ENCODE data around the gene NNAT. TPM values are rescaled to one million over a fixed set of nuclear protein-coding genes. Genes with fewer than 3 reads are reported as not detected.
A peak's percentile ranks its signal among the peaks of the same experiment; 100 is the strongest.
"Not testable (repeated sequence)": the region's sequence is repeated elsewhere in the genome, so short reads cannot be mapped to it uniquely, and the experiment has no call there.

Gene NNAT, protein sequence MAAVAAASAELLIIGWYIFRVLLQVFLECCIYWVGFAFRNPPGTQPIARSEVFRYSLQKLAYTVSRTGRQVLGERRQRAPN
- 41.0 and 65.2 TPM in 2 replicates for total RNA-seq

GRCh38 chr20:37521061-37521771, at the start of gene NNAT:
NNAT (plus strand) TSS chr20:37521250; CDS start chr20:37521332, 82 bp downstream.
- TF ChIP-seq, protein P1, sequence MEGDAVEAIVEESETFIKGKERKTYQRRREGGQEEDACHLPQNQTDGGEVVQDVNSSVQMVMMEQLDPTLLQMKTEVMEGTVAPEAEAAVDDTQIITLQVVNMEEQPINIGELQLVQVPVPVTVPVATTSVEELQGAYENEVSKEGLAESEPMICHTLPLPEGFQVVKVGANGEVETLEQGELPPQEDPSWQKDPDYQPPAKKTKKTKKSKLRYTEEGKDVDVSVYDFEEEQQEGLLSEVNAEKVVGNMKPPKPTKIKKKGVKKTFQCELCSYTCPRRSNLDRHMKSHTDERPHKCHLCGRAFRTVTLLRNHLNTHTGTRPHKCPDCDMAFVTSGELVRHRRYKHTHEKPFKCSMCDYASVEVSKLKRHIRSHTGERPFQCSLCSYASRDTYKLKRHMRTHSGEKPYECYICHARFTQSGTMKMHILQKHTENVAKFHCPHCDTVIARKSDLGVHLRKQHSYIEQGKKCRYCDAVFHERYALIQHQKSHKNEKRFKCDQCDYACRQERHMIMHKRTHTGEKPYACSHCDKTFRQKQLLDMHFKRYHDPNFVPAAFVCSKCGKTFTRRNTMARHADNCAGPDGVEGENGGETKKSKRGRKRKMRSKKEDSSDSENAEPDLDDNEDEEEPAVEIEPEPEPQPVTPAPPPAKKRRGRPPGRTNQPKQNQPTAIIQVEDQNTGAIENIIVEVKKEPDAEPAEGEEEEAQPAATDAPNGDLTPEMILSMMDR (conservative IDR thresholded peaks at IDR 0.05; ENCODE audit: low read depth, low read length) = no peak
- H3K4me3 ChIP-seq (ENCODE audit: low read depth, low read length) = no peak within 1 kb of the TSS
- no peak for DNase-seq (ENCODE audit: low read depth)

- TF ChIP-seq, protein P1 (conservative IDR thresholded peaks at IDR 0.05; ENCODE audit: low read depth, low read length) = no peak
- DNase-seq (ENCODE audit: low read depth) = no peak
- no peak overlapping the region for H3K4me3 ChIP-seq (ENCODE audit: low read depth, low read length)
Measured at GRCh38 chr20:37471741-37472235, 49.3 kb upstream of the NNAT start.

- DNase-seq (ENCODE audit: low read depth); H3K4me3 ChIP-seq (ENCODE audit: low read depth, low read length): not testable (repeated sequence)
Measured at GRCh38 chr20:37472435-37472834, 48.6 kb upstream of the NNAT start.

DNA sequence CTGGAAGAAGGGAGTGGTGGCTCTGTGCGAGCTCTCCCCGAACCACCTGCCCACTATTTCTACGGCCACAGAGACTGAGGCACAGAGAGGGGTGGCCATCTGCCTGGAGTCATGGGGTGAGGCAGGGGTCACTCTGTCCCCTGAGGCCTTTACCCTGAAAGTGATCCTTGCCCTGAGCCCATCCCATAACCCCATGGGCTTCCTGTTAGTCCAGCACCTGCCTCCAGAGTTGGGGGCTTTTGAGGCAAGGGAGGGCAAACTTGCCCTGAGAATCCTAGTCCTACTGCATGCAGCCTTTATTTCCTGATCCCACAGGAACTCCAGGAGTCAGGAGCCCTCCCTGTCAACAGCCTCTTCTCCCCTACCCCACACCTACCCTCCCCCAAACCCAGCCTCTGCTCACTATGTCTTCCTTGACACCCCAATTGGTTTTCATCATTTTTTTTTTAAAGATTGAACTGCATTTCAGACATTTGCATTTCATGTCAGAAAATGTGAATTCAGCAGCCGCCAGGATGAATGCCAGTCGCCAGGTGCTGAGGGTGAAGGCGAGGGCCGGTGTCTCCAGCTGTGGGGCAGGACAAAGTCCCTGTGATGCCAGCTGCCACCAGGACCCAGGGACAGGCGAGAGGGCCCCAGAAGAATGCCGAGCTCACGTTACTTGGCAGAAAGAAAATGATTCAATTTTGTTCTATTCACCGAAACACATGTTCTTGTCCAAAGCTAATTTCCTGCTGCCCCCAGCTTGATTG, 47.6 kb upstream of the NNAT start:
- H3K4me3 ChIP-seq (ENCODE audit: low read depth, low read length) = no peak overlapping the region
- DNase-seq (ENCODE audit: low read depth) = no peak
- TF ChIP-seq, protein P1 (conservative IDR thresholded peaks at IDR 0.05; ENCODE audit: low read depth, low read length) = no peak

GRCh38 chr20:37474386-37474785, 46.7 kb upstream of the NNAT start:
- H3K4me3 ChIP-seq (ENCODE audit: low read depth, low read length) = no peak overlapping the region
- TF ChIP-seq, protein P1 (conservative IDR thresholded peaks at IDR 0.05; ENCODE audit: low read depth, low read length) = no peak
- no peak for DNase-seq (ENCODE audit: low read depth)

GRCh38 chr20:37475252-37475651, 45.8 kb upstream of the NNAT start:
- TF ChIP-seq, protein P1 (conservative IDR thresholded peaks at IDR 0.05; ENCODE audit: low read depth, low read length) = no peak
- peak; percentile 7 for DNase-seq (ENCODE audit: low read depth)
- H3K4me3 ChIP-seq (ENCODE audit: low read depth, low read length) = no peak overlapping the region

DNA sequence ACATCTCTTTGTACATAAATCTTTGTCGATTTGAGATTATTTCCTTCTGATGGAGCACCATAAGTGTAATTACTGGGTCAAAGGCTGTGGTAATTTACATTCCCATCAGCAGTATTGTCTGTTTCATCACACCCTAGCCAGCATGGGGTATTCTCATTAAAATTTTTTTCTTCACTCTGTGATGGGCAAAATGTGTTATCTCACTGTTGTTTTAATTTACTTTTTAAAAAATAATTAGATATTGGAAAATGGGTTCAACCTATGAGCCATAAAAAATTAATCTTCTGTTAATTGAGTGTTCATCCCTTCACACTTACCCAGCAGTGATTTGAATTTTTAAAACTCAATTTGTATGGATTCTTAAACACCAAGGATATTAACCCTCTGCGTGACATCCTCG, 44.0 kb upstream of the NNAT start:
- H3K4me3 ChIP-seq (ENCODE audit: low read depth, low read length) = no peak overlapping the region
- no peak for DNase-seq (ENCODE audit: low read depth)
- TF ChIP-seq, protein P1 (conservative IDR thresholded peaks at IDR 0.05; ENCODE audit: low read depth, low read length) = no peak

All from epithelial cell of proximal tubule (primary cell).